ENCODE data around the gene RRP36. TPM values are rescaled to one million over a fixed set of nuclear protein-coding genes. Genes with fewer than 3 reads are reported as not detected.

Gene RRP36
- total RNA-seq, 1 experiment from 2014 or later = 72.8 TPM

DNA sequence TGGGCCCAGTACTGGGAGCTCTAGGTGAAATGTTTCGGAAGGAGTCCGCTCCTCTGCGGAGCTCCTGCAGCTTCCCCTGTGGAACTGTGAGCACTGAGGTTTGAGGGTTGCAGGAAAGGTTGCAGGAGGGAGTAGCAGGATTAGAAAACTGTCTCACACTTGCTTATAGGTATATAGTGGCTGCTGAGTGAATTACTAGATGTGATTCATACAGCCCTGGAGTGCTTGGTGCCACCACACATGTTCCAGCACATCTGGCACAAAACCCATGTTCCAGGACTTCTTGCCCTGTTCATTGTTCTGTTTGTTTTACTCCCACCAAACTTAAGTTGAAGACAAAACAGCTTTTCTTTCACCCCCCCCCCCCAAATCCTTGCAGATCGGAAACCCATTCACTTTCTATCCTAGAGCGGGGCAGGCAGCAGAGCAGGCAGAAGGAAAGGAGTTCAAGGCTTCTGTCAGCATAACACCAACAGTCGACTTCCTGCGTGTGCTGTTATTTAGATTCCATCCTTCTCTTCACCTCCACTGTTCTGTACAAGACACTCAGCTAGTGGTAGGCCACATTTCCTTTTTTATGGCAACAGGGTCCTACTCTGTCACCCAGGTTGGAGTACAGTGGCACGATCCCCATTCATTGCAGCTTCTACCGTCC, 41.8 kb upstream of the RRP36 start:
- POLR2A ChIA-PET = interaction anchor here (0.7 to 3.5 kb wide), 28 partner anchors 9 to 526 kb away, joined by 3 to 69 read pairs (median 7); partner anchors contain the start of genes CNPY3, CUL7, GNMT and KLC4

DNA sequence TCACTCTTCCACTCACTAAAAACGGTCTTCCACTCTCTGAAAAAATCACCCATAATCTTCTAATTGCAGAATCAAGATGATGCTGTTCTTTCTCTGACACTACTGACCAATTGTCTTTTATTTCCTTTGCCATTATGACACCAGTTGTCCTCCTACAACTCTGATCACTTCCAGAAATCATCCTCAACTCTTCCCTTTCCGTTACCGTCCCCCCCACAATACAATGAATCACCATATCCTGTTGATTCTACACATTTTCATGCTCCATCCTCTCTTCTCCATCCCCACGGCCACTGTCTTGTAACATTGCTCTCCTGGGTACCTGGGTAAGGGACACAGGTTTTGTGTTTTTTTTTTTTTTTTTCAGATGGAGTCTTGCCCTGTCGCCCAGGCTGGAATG, 39.6 kb upstream of the RRP36 start:
- intact Hi-C loops (cut with micrococcal nuclease) = no loop called here
- POLR2A ChIA-PET = no interaction called here
- no peak overlapping the region for H3K27ac Mint-ChIP-seq (ENCODE audit: low read depth, unreplicated experiment)
- no peak for DNase-seq (ENCODE audit: unreplicated experiment)
- no peaks in the 10 kb centered on the region for H3K27me3 Mint-ChIP-seq (ENCODE audit: insufficient read depth, unreplicated experiment)
- H3K36me3 Mint-ChIP-seq (ENCODE audit: insufficient read depth, unreplicated experiment) = peaks cover 25% of the 10 kb centered on the region
- no TSS peak for BruUV-seq (replicated peaks)
- H3K4me3 Mint-ChIP-seq (ENCODE audit: unreplicated experiment) = no peak overlapping the region
- CTCF ChIA-PET = interaction anchor here (0.7 kb wide), 1 partner anchor 15 kb away, joined by 3 read pairs; no protein-coding TSS in a partner anchor
- H3K9me3 Mint-ChIP-seq (ENCODE audit: unreplicated experiment) = no peaks in the 10 kb centered on the region
- TF ChIP-seq, protein P1, sequence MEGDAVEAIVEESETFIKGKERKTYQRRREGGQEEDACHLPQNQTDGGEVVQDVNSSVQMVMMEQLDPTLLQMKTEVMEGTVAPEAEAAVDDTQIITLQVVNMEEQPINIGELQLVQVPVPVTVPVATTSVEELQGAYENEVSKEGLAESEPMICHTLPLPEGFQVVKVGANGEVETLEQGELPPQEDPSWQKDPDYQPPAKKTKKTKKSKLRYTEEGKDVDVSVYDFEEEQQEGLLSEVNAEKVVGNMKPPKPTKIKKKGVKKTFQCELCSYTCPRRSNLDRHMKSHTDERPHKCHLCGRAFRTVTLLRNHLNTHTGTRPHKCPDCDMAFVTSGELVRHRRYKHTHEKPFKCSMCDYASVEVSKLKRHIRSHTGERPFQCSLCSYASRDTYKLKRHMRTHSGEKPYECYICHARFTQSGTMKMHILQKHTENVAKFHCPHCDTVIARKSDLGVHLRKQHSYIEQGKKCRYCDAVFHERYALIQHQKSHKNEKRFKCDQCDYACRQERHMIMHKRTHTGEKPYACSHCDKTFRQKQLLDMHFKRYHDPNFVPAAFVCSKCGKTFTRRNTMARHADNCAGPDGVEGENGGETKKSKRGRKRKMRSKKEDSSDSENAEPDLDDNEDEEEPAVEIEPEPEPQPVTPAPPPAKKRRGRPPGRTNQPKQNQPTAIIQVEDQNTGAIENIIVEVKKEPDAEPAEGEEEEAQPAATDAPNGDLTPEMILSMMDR (IDR thresholded peaks at IDR 0.05; ENCODE audit: unreplicated experiment) = no peak
- peaks cover 33% of the 10 kb centered on the region for H3K4me1 Mint-ChIP-seq (ENCODE audit: insufficient read depth, unreplicated experiment)

More for the DNA sequence above, 41.8 kb upstream of the RRP36 start:
- no peaks in the 10 kb centered on the region for H3K9me3 Mint-ChIP-seq (ENCODE audit: unreplicated experiment)
- peaks cover 15% of the 10 kb centered on the region for H3K4me1 Mint-ChIP-seq (ENCODE audit: insufficient read depth, unreplicated experiment)
- intact Hi-C loops (cut with micrococcal nuclease) = loop anchor here (2.0 kb wide), 1 partner anchor 51 kb away; the partner anchor contains the start of gene CNPY3
- TF ChIP-seq, protein P1 (IDR thresholded peaks at IDR 0.05; ENCODE audit: unreplicated experiment) = no peak
- no peaks in the 10 kb centered on the region for H3K27me3 Mint-ChIP-seq (ENCODE audit: insufficient read depth, unreplicated experiment)
- H3K27ac Mint-ChIP-seq (ENCODE audit: low read depth, unreplicated experiment) = peak overlapping the region; percentile 91
- peak overlapping the region; percentile 87 for H3K4me3 Mint-ChIP-seq (ENCODE audit: unreplicated experiment)
- peak; percentile 41 for DNase-seq (ENCODE audit: unreplicated experiment)
- CTCF ChIA-PET = interaction anchor here (0.6 to 1.5 kb wide), 7 partner anchors 8 to 470 kb away, joined by 3 to 6 read pairs (median 3); partner anchors contain the start of genes CNPY3 and CUL7
- BruUV-seq (replicated peaks) = no TSS peak
- H3K36me3 Mint-ChIP-seq (ENCODE audit: insufficient read depth, unreplicated experiment) = peaks cover 43% of the 10 kb centered on the region

DNA sequence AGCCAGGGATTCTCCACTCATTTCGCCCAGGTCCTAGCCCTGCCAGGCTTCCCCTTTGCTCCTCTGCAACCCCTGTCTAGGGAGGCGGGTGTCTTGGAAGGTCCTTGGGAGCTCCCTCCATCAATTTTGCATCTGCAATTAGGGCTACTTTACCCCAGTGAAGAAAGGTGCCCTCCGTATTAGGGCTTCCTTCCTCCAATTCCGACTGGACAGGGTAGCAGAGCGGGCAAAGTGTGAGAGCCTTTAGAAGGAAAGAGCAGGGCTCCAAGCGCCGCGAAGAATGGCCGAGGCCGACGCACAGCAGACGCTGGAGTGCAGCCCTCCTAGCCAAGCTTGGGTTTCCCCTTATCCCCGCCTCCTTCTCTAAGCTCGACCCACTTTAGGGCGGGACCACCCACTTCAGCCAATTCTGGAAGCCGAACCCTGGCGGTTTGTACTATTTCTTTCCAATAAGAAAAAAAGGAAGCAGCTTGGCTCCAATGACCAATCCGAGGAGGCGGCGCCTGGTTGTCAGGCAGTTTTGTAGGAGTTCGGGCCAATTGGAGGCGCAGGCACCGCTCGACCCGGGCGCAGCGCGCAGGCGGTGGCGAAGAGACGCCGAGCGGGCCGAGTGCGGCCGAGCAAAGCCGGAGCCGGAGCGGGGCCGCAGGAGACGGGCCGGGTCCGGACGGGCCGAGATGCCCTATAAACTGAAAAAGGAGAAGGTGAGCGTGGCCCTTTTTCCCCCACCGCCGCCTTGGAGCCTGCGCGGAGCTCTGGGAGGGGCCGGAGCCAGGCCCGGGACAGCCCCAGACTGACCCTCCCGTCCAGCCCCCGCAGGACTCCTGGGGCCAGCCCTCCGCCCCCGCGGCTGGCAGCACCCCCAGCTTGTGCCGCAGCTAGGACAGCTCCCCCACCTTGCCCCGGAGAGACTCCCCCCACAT, 37.2 kb upstream of the RRP36 start, which contains the start of gene PPP2R5D:
Gene PPP2R5D (plus strand): TSS at position 570 of the 923 bp plus-strand sequence. CDS start 108 bp downstream, at position 678.
- intact Hi-C loops (cut with micrococcal nuclease) = loop anchor here (1.0 kb wide), 1 partner anchor 29 kb away; the partner anchor contains the start of gene MEA1
- H3K9me3 Mint-ChIP-seq (ENCODE audit: unreplicated experiment) = no peaks in the 10 kb centered on the region
- ChIA-PET CTCF (interaction anchor here (0.6 kb wide), 2 partner anchors 21 to 165 kb away, joined by 3 to 7 read pairs; no protein-coding TSS in a partner anchor), POLR2A (interaction anchor here (0.6 to 3.0 kb wide), 37 partner anchors 10 to 645 kb away, joined by 3 to 39 read pairs (median 4); partner anchors contain the start of genes BICRAL, CNPY3, CUL7 and GNMT)
- BruUV-seq (replicated peaks) = no TSS peak
- H3K4me3 Mint-ChIP-seq (ENCODE audit: unreplicated experiment) = peak within 1 kb of the TSS; percentile 78
- H3K4me1 Mint-ChIP-seq (ENCODE audit: insufficient read depth, unreplicated experiment) = peaks cover 39% of the 10 kb centered on the region
- TF ChIP-seq, protein P1 (IDR thresholded peaks at IDR 0.05; ENCODE audit: unreplicated experiment) = no peak
- no peaks in the 10 kb centered on the region for H3K27me3 Mint-ChIP-seq (ENCODE audit: insufficient read depth, unreplicated experiment)
- peaks cover 13% of the 10 kb centered on the region for H3K36me3 Mint-ChIP-seq (ENCODE audit: insufficient read depth, unreplicated experiment)
- peak; percentile 99 for DNase-seq (ENCODE audit: unreplicated experiment)
- peak within 1 kb of the TSS; percentile 90 for H3K27ac Mint-ChIP-seq (ENCODE audit: low read depth, unreplicated experiment)

Measured in MCF 10A (cell line).